Mucosa of gallbladder (tissue), 1 donor: Measurements from ENCODE around the gene RELT. TPM values are rescaled to one million over a fixed set of nuclear protein-coding genes. Genes with fewer than 3 reads are reported as not detected.
"Not testable (repeated sequence)": the region's sequence is repeated elsewhere in the genome, so short reads cannot be mapped to it uniquely, and the experiment has no call there.

Experiments
- DNase-seq: peaks from one replicate; pipeline ENCODE4 v3.0.0-alpha.2; 2020; ENCODE audit warnings: low spot score
- total RNA-seq: library from RNA; stranded (reverse); gene quantifications from one replicate; pipeline ENCODE4 v1.2.1, GENCODE V29; 2021
- donor health status: DM: no; HTN: no; CAD: no.

Gene RELT
- total RNA-seq, 1 donor from 2014 or later, result 5.9 TPM

GRCh38 chr11:73436859-73437258, 60.7 kb downstream of the RELT start:
- not testable (repeated sequence) for DNase-seq

- DNase-seq, result peak; percentile 14
Measured at GRCh38 chr11:73439002-73439843, 63.0 kb downstream of the RELT start.

- no peak for DNase-seq
Measured at GRCh38 chr11:73445980-73446379, 69.8 kb downstream of the RELT start.

- DNase-seq, result no peak
Measured at GRCh38 chr11:73446766-73447165, 70.6 kb downstream of the RELT start.

Other genes starting within 250 kb of the RELT start
- gene FCHSD2, start 234.1 kb upstream of the RELT start, total RNA-seq, result 56.4 TPM
- gene P2RY2, start 158.1 kb upstream of the RELT start, total RNA-seq, result 12.6 TPM
- 2.9 TPM for gene P2RY6, start 104.1 kb upstream of the RELT start, total RNA-seq
- gene ARHGEF17, start 68.1 kb upstream of the RELT start, total RNA-seq, result 69.2 TPM
- gene FAM168A, start 221.7 kb downstream of the RELT start, total RNA-seq, result 50.2 TPM